Type B pancreatic cell (in vitro differentiated cells): Measurements from ENCODE around the gene TES. TPM values are rescaled to one million over a fixed set of nuclear protein-coding genes. Genes with fewer than 3 reads are reported as not detected.

Experiments used
- DNase-seq: peaks from one replicate; pipeline ENCODE4 v3.0.0; 2021; ENCODE audit warnings: mixed read lengths; ENCODE audit not compliant: unreplicated experiment; ENCODE audit errors: extremely low spot score
- H3K27ac Mint-ChIP-seq: 2 replicates; pipeline ENCODE4 v1.8.0; 2021; ENCODE audit warnings: mild to moderate bottlenecking, mixed read lengths
- H3K27me3 Mint-ChIP-seq: 2 replicates; pipeline ENCODE4 v1.8.0; 2021; ENCODE audit warnings: mixed read lengths
- H3K36me3 Mint-ChIP-seq: 2 replicates; pipeline ENCODE4 v1.8.0; 2021; ENCODE audit warnings: mixed read lengths
- H3K4me1 Mint-ChIP-seq: one replicate; pipeline ENCODE4 v1.8.0; 2021; ENCODE audit warnings: mixed read lengths; ENCODE audit not compliant: unreplicated experiment
- H3K4me3 Mint-ChIP-seq: 2 replicates; pipeline ENCODE4 v1.8.0; 2021; ENCODE audit warnings: mild to moderate bottlenecking, mixed read lengths
- H3K9me3 Mint-ChIP-seq: 2 replicates; pipeline ENCODE4 v1.8.0; 2021; ENCODE audit warnings: mixed read lengths
- total RNA-seq: library from RNA; stranded (reverse); gene quantifications from 2 replicates; pipeline ENCODE4 v1.2.1, GENCODE V29; 2021; ENCODE audit warnings: low replicate concordance
- TF ChIP-seq, protein P1 (sequence below): fragments of 200-600 bp; sonication (generic); conservative IDR thresholded peaks from 2 replicates; pipeline ENCODE4 v1.5.0; 2021; ENCODE audit warnings: antibody characterized with exemption, mild to moderate bottlenecking

TES gene
- total RNA-seq, 1 donor from 2014 or later, result 91.1 TPM

DNA sequence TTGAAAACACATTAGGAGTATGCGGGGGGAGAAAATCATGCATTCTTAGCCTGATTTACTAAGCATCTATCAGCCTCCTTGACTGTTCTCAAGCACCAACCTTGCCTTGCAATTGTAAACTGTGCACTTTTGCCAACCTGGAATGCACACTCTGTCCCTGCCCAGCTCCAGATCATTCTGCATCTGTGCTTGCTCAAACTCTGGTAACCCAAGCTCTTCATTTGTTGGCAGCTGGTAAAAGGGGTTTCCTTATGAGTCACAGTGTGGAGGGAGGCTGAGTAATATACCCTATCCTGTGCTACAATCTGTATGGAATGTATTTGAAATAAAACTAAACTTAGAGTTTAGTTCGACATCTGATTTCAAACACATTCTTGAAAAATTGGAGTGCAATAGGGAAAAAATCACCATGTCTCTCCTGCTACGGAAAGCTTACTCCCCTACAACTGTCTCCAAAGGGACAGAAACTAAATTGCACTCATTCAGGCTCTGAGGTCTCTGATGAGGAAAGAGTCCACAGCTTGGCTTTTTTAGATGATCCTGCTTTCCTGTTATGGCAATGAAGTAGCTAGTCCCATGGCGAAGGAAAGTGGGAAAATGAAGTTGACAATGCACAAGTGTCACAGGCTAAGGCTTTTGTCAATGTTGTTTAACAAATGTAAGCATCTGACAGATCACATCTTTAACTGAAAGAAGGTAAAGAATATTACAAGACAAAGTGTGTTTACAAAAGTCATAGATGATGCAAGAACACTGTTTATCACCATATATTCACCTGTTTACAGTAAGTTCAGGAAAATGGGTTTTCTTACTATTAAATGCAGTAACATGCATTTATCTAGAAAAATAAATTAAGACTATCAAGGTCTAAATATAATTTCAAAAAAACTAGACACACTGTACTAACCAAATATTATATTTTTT, 61.9 kb downstream of the TES start:
- Mint-ChIP-seq H3K36me3 (no peaks in the 10 kb centered on the region), H3K9me3 (no peaks in the 10 kb centered on the region), H3K27me3 (no peaks in the 10 kb centered on the region), H3K27ac (no peak overlapping the region), H3K4me1 (peaks cover 5% of the 10 kb centered on the region), H3K4me3 (no peak overlapping the region)
- DNase-seq, result no peak
- TF ChIP-seq, protein P1, sequence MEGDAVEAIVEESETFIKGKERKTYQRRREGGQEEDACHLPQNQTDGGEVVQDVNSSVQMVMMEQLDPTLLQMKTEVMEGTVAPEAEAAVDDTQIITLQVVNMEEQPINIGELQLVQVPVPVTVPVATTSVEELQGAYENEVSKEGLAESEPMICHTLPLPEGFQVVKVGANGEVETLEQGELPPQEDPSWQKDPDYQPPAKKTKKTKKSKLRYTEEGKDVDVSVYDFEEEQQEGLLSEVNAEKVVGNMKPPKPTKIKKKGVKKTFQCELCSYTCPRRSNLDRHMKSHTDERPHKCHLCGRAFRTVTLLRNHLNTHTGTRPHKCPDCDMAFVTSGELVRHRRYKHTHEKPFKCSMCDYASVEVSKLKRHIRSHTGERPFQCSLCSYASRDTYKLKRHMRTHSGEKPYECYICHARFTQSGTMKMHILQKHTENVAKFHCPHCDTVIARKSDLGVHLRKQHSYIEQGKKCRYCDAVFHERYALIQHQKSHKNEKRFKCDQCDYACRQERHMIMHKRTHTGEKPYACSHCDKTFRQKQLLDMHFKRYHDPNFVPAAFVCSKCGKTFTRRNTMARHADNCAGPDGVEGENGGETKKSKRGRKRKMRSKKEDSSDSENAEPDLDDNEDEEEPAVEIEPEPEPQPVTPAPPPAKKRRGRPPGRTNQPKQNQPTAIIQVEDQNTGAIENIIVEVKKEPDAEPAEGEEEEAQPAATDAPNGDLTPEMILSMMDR, result no peak

DNA sequence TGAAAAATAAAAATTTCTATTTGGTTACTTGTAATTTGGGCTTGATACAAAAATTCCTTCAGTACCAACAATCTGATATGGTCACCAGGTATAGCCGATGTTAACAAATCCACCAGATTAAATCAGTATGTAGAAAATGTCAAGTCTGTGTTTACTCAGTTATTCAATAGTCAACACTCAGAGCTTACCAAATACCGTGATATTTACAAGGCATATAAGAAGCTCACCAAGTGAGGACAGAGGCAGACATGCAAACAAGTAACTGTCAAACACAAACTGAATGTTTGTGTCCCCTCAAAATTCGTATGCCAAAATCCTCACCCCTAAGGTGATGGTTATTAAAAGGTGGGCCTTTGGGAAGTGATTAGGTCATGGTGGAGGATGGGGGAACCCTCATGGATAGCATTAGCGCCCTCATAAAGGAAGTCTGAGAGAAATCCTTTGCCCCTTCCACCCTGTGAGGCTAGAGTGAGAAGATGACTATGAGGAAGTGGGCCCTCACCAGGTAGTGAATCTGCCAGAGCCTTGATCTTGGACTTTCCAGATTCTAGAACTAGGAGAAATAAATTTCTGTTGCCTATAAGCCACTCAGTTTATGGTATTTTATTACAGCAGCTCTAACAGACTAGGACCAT, 63.1 kb downstream of the TES start:
- no peak overlapping the region for H3K4me3 Mint-ChIP-seq
- peaks cover 5% of the 10 kb centered on the region for H3K4me1 Mint-ChIP-seq
- H3K36me3 Mint-ChIP-seq, result no peaks in the 10 kb centered on the region
- no peak for DNase-seq
- no peak overlapping the region for H3K27ac Mint-ChIP-seq
- no peaks in the 10 kb centered on the region for H3K9me3 Mint-ChIP-seq
- no peaks in the 10 kb centered on the region for H3K27me3 Mint-ChIP-seq
- TF ChIP-seq, protein P1, result no peak

DNA sequence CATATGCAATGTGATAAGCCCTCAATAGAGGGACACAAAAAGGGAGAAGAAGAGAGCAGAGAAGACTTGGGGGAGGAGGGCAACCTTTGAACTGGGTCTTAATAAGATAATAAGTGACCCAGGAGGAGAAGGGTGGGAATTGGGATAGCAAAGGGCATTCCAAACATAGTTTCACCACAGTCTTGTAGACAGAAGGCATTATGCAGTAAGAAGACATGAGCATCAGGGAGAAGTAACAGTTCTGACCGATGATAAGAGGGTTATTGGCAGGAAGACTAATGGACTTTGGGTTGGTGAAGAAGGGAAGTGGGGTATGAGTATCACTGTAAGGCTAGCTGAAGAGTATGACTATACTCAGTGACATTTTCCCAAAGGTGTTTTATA, 63.6 kb downstream of the TES start:
- no peaks in the 10 kb centered on the region for H3K27me3 Mint-ChIP-seq
- peaks cover 5% of the 10 kb centered on the region for H3K4me1 Mint-ChIP-seq
- no peak for DNase-seq
- no peaks in the 10 kb centered on the region for H3K9me3 Mint-ChIP-seq
- H3K4me3 Mint-ChIP-seq, result no peak overlapping the region
- no peaks in the 10 kb centered on the region for H3K36me3 Mint-ChIP-seq
- H3K27ac Mint-ChIP-seq, result no peak overlapping the region
- TF ChIP-seq, protein P1, result no peak

GRCh38 chr7:116277070-116277469, 66.7 kb downstream of the TES start:
- Mint-ChIP-seq H3K9me3 (no peaks in the 10 kb centered on the region), H3K4me1 (peaks cover 1% of the 10 kb centered on the region), H3K36me3 (no peaks in the 10 kb centered on the region), H3K4me3 (no peak overlapping the region), H3K27me3 (no peaks in the 10 kb centered on the region), H3K27ac (no peak overlapping the region)
- TF ChIP-seq, protein P1, result no peak
- no peak for DNase-seq

GRCh38 chr7:116279217-116279616, 68.9 kb downstream of the TES start:
- Mint-ChIP-seq H3K27ac (no peak overlapping the region), H3K4me3 (no peak overlapping the region), H3K4me1 (no peaks in the 10 kb centered on the region), H3K27me3 (no peaks in the 10 kb centered on the region), H3K36me3 (no peaks in the 10 kb centered on the region), H3K9me3 (no peaks in the 10 kb centered on the region)
- TF ChIP-seq, protein P1, result no peak
- no peak for DNase-seq
